Panc1 (cell line): Measurements from ENCODE around the gene ZBTB25. TPM values are rescaled to one million over a fixed set of nuclear protein-coding genes. Genes with fewer than 3 reads are reported as not detected.
A peak's percentile ranks its signal among the peaks of the same experiment; 100 is the strongest.

ENCODE experiments used
- ATAC-seq: fragments of 200-7000 bp; cut with Tn5 transposase; 2 replicates; pipeline ENCODE4 v1.9.1; 2020; ENCODE audit warnings: mild to moderate bottlenecking, moderate library complexity
- BruUV-seq: library from RNA; stranded (reverse); fragments of 400-500 nt; replicated peaks from 2 replicates; lab custom pipeline; 2021; lab: Mats Ljungman, UMichigan
- CTCF ChIA-PET: fragments of 300-600 bp; sonication (Branson Sonifier 250); formaldehyde crosslinking; loops from one replicate; lab custom pipeline; 2022; ENCODE audit warnings: antibody characterized with exemption; lab: Charles Lee
- POLR2A ChIA-PET: fragments of 300-600 bp; sonication (Branson Sonifier 250); formaldehyde crosslinking; loops from one replicate; lab custom pipeline; 2022; ENCODE audit warnings: antibody characterized with exemption; lab: Charles Lee
- DNase-seq: peaks from one replicate; pipeline ENCODE4 v3.0.0-alpha.2; 2010; ENCODE audit warnings: low read depth, low spot score
- H3K27ac ChIP-seq: 2 replicates; pipeline ENCODE4 v1.5.1; 2011; ENCODE audit warnings: mild to moderate bottlenecking, low read length, inconsistent platforms
- H3K27me3 ChIP-seq: fragments of 200-500 bp; sonication (Bioruptor generic); 2 replicates; pipeline ENCODE4 v1.6.0; 2014; ENCODE audit warnings: low read length, inconsistent platforms; ENCODE audit not compliant: control insufficient read depth, insufficient read depth
- H3K36me3 ChIP-seq: fragments of 200-500 bp; sonication (Bioruptor generic); 2 replicates; pipeline ENCODE4 v1.5.1; 2014; ENCODE audit warnings: inconsistent platforms, mild to moderate bottlenecking, low read length, moderate library complexity; ENCODE audit not compliant: control insufficient read depth, insufficient read depth
- H3K4me1 ChIP-seq: 2 replicates; pipeline ENCODE4 v1.5.1; 2011; ENCODE audit warnings: inconsistent platforms, mild to moderate bottlenecking, low read length, moderate library complexity; ENCODE audit not compliant: control insufficient read depth, insufficient read depth
- H3K4me3 ChIP-seq, 2 experiments: 2 replicates each; pipeline ENCODE4 v1.5.1; 2011 to 2012; ENCODE audit warnings: low read depth in 2 of 2, low read length in 2 of 2, mild to moderate bottlenecking in 2 of 2, inconsistent platforms in 1 of 2, moderate library complexity in 1 of 2
- H3K9me3 ChIP-seq: fragments of 200-500 bp; sonication (Bioruptor generic); 2 replicates; pipeline ENCODE4 v1.5.1; 2014; ENCODE audit warnings: low read depth, mild to moderate bottlenecking, inconsistent platforms, low read length, moderate library complexity; ENCODE audit not compliant: control insufficient read depth, insufficient read depth
- CTCF ChIP-seq: fragments of 450-650 bp; IDR thresholded peaks from 2 replicates; pipeline ENCODE4 v1.5.1; 2017; ENCODE audit warnings: mild to moderate bottlenecking
- POLR2AphosphoS5 ChIP-seq: IDR thresholded peaks from 2 replicates; pipeline ENCODE4 v1.6.1; 2012; ENCODE audit warnings: mild to moderate bottlenecking, low read depth, low read length, moderate library complexity
- REST ChIP-seq, 2 experiments: IDR thresholded peaks; 2 replicates each; pipeline ENCODE4 v1.6.1; 2011 to 2012; ENCODE audit warnings: low read depth in 2 of 2, control low read depth in 1 of 2, low read length in 1 of 2, mild to moderate bottlenecking in 1 of 2, moderate library complexity in 1 of 2; ENCODE audit not compliant: insufficient read depth in 1 of 2
- SIN3A ChIP-seq: IDR thresholded peaks from 2 replicates; pipeline ENCODE4 v1.6.1; 2012; ENCODE audit warnings: low read depth, mild to moderate bottlenecking, low read length, moderate library complexity, borderline replicate concordance; ENCODE audit not compliant: insufficient read depth
- TCF7L2 ChIP-seq: IDR thresholded peaks from 2 replicates; pipeline ENCODE4 v1.6.1; 2011; ENCODE audit warnings: mild to moderate bottlenecking, low read depth, low read length, inconsistent platforms
- in situ Hi-C: cut with HindIII; loops from 2 replicates; pipeline ENCODE4 v1.10.0; 2016; ENCODE audit warnings: low sequenced_read_pairs, low pct_unique_long_range_greater_than_20kb
- intact Hi-C: fragments of 100-400 bp; cut with micrococcal nuclease; formaldehyde crosslinking; loops from one replicate; pipeline ENCODE4 v1.10.0; 2022; ENCODE audit not compliant: unreplicated experiment
- total RNA-seq: library from RNA; stranded (reverse); gene quantifications from one replicate; pipeline ENCODE4 v1.2.1, GENCODE V29; 2021; ENCODE audit not compliant: unreplicated experiment

Gene ZBTB25
- total RNA-seq, 1 experiment from 2014 or later = 9.0 TPM

DNA sequence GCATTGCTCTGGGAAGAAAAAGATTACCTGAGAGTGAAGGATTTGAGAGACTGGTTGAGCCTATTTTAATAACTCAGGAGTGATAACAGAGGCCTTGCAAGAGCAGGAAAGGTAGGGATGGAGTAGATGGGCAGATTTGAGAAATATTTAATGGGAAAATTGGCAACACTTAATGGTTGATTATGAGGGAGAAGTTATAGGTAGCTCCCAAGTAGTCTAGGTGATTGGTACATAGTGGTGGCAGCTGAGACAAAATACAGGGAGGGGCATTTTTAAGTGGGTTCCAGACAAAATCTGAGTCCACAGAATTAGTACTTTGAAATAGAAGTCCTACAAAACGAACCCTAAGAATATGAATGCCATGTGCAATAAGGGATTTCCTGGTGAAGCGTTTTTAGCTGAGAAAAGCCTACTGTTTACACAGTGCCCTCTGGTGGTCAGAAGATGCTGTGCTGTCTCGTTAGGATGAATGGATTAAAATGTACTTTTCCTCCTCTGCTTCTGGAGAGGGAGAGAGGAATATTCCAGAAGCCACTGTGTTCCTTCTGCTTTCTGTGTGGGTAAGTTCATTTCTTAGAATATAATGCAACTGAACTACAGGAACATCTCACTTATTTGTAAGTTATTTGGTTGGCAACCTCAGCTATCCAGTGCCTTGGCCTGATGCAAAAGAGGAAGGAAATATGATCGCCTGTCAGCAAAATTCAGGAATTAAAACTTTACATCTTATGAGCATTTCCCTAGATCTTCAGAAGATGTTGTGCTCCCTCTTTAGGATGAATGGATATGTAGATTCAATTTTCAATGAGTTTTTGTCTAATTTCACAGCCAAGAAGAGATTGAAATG, 7.4 kb upstream of the ZBTB25 start:
- Histone ChIP-seq H3K9me3 (no peaks in the 10 kb centered on the region), H3K4me3 (no peak overlapping the region), H3K36me3 (no peaks in the 10 kb centered on the region; the same call in 1 of the 2 replicates), H3K4me1 (peaks cover 33% of the 10 kb centered on the region), H3K27ac (peak overlapping the region; percentile 42), H3K27me3 (no peaks in the 10 kb centered on the region)
- intact Hi-C loops = no loop called here
- ATAC-seq (peak; percentile 72), DNase-seq (peak; percentile 54)
- BruUV-seq = no TSS peak
- TF ChIP-seq CTCF (peak; percentile 82), POLR2AphosphoS5 (no peak)
- ChIA-PET CTCF (no interaction called here), POLR2A (interaction anchor here (0.6 kb wide), 1 partner anchor 29 kb away, joined by 15 read pairs; no protein-coding TSS in a partner anchor)
- in situ Hi-C loops = no loop called here

GRCh38 chr14:64509036-64509435, 5.4 kb upstream of the ZBTB25 start:
- peaks cover 33% of the 10 kb centered on the region for H3K4me1 ChIP-seq
- ATAC-seq (no peak), DNase-seq (no peak)
- intact Hi-C loops (no loop called here), in situ Hi-C loops (no loop called here)
- ChIA-PET CTCF (no interaction called here), POLR2A (interaction anchor here (0.6 kb wide), 1 partner anchor 127 kb away, joined by 5 read pairs; no protein-coding TSS in a partner anchor)
- H3K36me3 ChIP-seq = no peaks in the 10 kb centered on the region; the same call in 1 of the 2 replicates
- H3K9me3 ChIP-seq = no peaks in the 10 kb centered on the region
- peak overlapping the region; percentile 57 for H3K27ac ChIP-seq
- no peak overlapping the region for H3K4me3 ChIP-seq
- BruUV-seq = no TSS peak
- H3K27me3 ChIP-seq = no peaks in the 10 kb centered on the region
- no peak for TF ChIP-seq TCF7L2
- TF ChIP-seq SIN3A = no peak
- no peak for TF ChIP-seq REST (IDR thresholded peaks at IDR 0.05; ENCODE audit: insufficient read depth in 1 of 2, low read depth in 2 of 2, low read length in 1 of 2)
- TF ChIP-seq CTCF = no peak
- TF ChIP-seq POLR2AphosphoS5 = no peak
